Measurements from ENCODE around the gene NPBWR2.

NPBWR2 gene

DNA sequence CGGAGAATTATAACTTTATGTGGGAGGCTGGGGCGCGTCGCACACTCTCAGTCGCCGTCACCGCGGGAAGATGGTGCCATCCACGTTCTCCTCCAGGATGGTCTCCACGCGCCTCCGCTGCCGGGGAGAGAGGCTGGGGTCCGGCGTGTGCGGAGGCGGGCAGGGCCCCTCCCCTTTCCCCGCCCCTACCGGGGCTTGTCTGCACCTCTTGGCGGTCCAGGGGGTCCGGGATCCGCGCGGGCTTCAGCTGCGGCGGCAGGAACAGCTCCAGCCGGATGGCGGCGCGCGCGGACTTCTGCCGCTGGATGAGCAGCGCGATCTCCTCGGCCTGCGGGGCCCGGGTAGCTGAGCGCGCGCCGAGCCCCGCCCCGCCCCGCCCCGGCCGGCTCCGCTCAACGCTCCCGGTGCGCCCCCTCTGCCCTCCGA lies 24.0 kb downstream of the NPBWR2 start:
- DNase-seq: no peak

GRCh38 chr20:64082820-64083377 lies 24.5 kb downstream of the NPBWR2 start:
- no peak for DNase-seq

DNA sequence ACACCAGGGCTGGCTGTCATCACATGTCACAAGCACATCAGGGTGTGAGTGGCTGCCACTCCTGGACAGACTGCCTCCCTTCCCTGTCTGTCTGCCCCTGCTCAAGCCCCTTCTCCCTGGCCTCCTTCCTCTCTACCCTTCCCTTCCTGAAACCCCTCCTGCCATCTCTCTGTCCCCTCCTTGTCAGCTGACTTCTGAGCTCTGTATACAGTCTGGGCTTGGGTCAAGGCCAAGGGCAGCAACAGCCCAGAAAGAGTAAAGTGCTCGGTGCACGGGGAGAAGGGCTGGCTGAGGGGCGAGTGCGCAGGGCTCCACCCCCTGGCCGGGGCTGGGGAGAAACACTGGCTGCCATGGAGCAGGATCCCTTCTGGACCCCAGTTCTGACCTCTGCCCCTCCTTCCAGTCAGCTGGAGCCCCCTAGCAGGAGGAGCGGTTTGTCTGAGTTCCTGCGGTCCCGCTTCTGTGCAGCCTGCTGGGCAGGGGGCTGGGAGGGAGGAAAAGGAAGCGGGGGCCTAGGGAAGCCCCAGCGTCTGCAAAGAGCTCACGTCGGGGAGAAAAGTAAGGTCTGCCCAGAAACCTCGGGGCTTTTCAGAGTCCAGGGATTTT lies 25.1 kb downstream of the NPBWR2 start:
- DNase-seq: no peak

DNA sequence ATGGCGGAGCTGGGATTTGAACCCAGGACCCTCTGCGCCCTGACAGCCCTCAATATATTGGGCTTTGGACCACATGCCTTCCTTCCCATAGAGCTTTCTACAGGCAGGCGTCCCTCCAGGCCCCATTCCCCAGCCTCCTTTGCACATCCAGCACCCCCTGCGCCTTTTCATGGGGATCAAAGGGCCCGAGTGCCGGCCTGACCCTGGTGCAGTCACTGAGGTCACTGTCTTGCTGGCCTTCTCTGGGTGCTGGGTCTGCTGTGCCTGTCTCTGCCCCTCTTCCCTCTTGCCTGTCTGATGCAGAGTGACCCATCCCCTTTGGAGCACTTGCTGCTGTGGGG lies 25.8 kb downstream of the NPBWR2 start:
- DNase-seq: no peak

DNA sequence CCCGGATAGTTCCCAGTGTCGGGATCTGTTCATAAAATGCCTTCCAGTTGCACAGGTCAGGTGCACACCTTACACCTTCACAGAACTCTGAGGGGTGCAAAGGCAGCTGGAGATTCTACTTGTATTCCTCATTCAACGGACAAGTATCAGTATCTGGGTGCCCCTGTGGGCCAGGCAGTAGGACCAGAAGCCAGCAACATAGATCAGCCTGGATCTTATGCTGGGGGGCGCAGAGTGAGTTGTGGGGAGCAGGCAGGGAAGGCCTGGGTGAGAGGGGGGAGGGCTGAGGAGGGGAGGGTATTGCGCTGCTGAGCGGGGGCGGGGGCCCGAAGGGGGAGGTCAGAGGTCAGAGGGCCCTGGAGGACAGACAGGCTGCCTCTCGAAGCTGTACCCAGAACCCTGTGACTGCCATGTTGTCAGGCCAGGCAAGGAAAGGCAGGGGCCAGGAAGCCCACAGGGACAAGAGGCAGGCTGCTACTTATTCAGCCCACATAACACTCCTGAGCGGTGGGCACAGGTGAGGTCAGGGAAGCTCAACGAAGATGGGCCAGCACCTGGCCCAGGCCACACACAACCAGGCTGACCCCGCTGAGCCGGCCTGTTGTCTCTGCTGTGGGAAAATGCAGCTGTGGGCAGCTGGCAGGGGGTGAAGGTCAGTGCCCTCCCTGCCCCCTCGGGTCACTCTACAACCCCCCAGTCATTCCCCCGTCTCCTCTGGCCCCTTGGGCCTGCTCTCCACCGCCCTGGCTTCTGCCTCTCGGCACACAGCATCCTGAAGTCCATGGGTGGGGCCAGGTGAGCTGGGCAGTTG lies 26.3 kb downstream of the NPBWR2 start:
- DNase-seq: no peak

DNA sequence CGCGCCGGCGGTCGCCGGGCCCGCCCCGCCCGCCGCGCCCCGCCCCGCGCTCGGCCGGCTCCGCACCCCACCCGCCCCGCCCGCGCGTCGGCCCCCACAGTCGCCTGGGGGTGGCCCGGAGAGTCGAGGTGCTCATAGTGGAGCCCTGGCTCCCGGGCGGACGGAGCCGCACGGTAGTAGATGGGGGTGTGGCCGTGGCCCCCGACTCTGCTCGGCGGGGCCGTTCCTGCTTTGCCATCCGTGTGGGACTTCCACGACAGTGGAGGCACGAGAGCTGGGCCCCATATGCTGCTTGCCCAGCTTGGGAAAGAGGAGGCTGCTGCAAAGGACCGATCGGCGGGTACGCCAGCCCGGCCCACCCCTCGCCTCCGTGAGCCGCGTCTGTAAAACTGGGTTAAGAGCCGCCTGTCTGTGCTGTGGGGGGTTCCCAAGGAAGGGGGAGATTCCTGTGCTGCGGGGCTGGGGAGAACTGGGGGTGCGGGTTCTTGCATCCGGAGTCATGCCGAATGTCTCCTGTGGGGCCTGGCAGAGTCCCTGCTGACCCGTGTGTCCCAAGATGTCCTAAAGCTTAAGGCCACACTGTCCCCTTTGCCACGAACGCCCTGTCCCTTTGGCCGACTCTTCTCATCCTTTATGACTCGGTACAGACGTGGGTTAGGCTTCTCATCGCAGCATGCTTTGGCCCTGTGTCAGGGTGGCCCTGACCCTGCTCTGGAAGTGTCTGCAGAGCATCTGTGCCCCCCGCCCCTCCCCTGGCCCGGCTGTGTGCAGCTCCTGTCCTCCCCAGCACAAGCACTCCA lies 27.2 kb downstream of the NPBWR2 start, which contains the start of gene OPRL1:
TSS of gene OPRL1 (plus strand) at position 70 of the 800 bp plus-strand sequence. CDS start 12,639 bp downstream, outside the sequence.
- no peak for DNase-seq

GRCh38 chr20:64079273-64080012 lies 27.9 kb downstream of the NPBWR2 start, which contains the start of gene RGS19:
TSS of gene RGS19 (minus strand) at chr20:64079518. CDS start at chr20:64076886, 2,632 bp downstream.
- peak; percentile 41 for DNase-seq

- no peak for DNase-seq
Observed at GRCh38 chr20:64078934-64079272, 28.5 kb downstream of the NPBWR2 start.

DNA sequence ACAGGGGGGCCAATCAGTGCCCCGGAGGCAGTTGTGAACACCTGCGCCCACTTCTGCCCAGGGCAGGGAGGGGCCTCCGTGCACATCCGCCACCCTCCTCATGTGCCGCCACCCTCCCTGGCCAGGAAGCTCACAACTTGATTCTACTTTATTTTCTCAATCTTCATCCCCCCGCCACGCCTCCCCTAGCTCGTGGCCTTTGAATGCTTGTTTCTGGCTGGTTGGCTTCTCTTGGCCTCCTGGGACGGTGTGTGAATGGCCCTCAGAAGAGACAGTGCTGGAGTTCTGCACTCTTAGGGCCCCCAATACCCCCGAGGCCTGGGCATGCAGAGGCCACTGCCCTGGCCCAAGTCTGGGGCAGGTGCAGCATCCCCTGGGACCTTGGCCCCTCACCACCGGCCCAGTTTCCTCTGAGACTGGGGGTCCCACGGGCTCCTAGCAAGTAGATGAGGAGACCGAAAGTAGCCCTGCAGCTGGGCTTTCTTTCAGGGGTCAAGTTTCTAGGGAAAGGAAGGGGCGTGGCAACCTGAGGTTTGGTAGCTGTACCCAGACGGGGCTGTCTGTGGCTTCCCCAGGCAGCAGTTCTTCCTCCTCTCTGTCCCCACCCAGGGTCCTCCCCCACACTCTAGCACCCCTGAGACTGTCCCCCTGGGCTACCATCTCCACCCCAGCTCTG lies 29.4 kb downstream of the NPBWR2 start:
- DNase-seq: no peak

DNA sequence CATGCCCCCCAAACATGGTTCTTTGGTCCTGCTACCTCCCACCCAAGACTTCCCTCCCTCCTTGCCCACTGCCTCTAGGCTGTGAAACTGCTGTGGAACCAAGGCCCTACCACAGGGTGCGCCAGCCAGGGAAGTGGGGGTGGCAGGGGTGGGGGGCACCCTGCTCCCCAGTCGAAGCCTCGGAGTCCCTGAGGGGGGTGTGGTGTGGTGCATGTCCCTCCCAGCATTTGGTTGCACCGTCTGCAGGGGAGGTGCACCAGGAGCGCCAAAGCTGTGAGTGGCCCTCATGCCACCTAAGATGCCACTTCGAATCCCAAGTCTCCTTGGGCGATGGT lies 29.9 kb downstream of the NPBWR2 start:
- DNase-seq: no peak

- no peak for DNase-seq
Observed at GRCh38 chr20:64077094-64077493, 30.3 kb downstream of the NPBWR2 start.

GRCh38 chr20:64076061-64076997 lies 31.0 kb downstream of the NPBWR2 start:
- no peak for DNase-seq

GRCh38 chr20:64075556-64075955 lies 31.8 kb downstream of the NPBWR2 start:
- DNase-seq: no peak

DNA sequence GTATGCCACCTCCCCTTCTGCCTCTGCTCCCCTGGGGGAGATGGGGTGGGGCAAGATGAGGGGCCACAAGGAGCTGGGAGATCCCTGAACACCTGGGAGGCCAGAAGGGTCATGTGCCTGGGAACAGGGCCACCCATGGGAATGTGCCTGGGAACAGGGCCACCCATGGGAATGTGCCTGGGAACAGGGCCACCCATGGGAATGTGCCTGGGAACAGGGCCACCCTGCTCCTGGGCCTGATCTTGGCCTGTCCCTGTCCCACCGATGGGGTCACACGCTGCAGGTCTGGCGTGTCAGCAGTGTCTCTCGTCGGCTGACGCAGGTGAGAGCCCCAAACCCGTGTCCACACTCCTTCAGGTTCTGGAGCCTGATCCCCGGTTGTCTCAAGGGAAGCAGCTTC lies 32.4 kb downstream of the NPBWR2 start:
- no peak for DNase-seq

DNA sequence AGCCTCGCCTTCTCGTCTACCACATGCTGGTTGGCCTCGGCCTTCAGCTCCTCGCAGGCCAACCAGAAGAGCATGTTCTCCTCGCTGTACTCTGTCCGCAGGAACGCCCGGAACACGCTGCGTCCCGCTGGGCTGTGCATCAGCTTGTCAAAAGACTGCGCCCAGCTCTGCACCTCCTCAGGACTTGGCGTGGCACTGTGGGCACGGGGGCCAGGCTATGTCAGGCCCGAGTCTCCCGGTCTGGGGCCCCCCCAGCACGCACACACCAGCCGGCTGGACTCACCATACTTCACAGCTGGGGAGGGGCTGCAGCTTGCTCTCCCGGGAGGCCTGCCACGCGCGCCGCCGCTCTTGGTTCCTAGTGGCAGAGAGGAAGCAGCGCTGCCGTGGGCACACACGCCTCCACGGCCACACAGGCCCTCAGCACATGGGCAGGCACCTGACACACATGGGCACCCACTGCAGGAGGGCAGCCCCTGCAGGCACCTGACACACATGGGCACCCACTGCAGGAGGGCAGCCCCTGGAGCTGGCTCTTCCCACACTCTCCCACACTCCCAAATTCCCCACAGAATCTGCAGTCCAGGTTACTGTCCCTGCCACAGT lies 33.1 kb downstream of the NPBWR2 start:
- no peak for DNase-seq

- no peak for DNase-seq
Observed at GRCh38 chr20:64073476-64074183, 33.7 kb downstream of the NPBWR2 start.

DNA sequence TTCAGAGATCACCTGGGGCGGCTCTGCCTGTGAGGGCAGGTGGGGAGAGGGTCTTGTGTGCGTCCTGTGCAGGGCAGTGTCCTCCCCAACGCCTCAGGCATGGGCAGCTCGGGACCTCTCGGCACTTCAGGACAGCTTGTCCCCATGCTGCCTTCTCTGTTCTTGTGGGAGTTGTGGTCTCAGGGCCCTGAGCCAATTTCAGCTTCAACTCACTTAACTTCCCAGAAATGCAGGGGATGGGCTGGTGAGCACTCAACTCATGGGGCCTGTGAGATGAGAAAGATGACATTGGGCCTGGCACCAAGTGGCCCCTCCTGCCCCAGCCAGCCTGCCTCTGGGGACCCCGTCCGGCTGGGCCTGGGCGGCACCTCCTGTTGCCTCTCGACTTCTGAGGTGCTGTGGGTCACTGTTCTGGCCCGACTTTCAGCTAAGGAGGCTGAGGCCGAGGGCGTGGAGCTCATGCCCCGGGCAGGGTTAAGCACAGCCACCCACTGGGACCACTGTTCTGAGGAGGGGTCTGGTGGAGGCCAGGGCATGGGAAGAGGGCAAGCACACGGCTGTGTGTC lies 34.8 kb downstream of the NPBWR2 start:
- no peak for DNase-seq

GRCh38 chr20:64071341-64072332 lies 35.7 kb downstream of the NPBWR2 start:
- no peak for DNase-seq
